ENCODE measurements around the gene PDCD2L. TPM values are rescaled to one million over a fixed set of nuclear protein-coding genes. Genes with fewer than 3 reads are reported as not detected.

The PDCD2L gene
- total RNA-seq, 1 donor from 2014 or later, result 29.0 TPM

DNA sequence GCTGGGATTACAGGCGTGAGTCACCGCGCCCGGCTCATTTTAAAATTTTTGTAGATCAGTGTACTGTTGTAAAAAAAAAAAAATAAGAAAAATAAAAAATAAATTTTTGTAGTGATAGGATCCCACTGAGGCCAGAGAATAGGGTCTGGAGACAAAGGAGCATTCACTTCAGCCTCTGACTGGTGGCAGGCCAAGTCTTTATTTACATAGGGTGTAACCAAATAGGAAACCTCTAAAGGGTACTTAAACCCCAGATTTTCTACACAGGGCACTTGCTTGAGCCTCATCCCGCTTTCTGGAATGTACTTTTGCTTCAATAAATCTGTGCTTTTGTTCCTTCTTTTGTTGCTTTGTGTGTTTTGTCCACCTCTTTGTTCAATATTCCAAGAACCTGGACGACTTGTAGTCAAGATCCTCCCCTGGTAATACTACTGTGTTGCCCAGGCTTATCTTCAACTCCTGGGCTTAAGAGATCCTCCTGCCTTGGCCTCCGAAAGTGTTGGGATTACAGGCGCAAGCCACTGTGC is 2.1 kb upstream of the PDCD2L start:
- no peak overlapping the region for H3K4me3 ChIP-seq (ENCODE audit: low read depth, low read length)
- TF ChIP-seq, protein P1, sequence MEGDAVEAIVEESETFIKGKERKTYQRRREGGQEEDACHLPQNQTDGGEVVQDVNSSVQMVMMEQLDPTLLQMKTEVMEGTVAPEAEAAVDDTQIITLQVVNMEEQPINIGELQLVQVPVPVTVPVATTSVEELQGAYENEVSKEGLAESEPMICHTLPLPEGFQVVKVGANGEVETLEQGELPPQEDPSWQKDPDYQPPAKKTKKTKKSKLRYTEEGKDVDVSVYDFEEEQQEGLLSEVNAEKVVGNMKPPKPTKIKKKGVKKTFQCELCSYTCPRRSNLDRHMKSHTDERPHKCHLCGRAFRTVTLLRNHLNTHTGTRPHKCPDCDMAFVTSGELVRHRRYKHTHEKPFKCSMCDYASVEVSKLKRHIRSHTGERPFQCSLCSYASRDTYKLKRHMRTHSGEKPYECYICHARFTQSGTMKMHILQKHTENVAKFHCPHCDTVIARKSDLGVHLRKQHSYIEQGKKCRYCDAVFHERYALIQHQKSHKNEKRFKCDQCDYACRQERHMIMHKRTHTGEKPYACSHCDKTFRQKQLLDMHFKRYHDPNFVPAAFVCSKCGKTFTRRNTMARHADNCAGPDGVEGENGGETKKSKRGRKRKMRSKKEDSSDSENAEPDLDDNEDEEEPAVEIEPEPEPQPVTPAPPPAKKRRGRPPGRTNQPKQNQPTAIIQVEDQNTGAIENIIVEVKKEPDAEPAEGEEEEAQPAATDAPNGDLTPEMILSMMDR (IDR thresholded peaks at IDR 0.05; ENCODE audit: insufficient read depth, low read length, poor library complexity, severe bottlenecking), result no peak
- no peak for DNase-seq (ENCODE audit: low read depth)
- H3K27me3 ChIP-seq (ENCODE audit: control insufficient read depth, insufficient read depth, low read length), result no peaks in the 10 kb centered on the region
- H3K36me3 ChIP-seq (ENCODE audit: control insufficient read depth, insufficient read depth, low read length), result peaks cover 3% of the 10 kb centered on the region

DNA sequence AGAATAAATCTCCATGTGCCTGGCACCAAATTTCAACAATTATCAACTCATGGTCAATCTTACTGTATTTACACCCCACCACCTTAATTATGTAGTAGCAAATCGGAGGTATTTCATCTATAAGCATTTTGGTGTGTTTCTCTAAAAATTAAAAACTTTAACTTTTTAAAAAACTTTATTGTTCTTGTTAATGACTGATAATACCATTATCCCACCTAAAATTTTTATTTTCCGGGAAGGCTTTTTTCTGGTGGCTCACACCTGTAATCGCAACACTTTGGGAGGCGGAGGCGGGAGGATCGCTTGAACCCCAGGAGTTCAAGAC is 453 bp upstream of the PDCD2L start:
- H3K27me3 ChIP-seq (ENCODE audit: control insufficient read depth, insufficient read depth, low read length), result no peaks in the 10 kb centered on the region
- TF ChIP-seq, protein P1 (IDR thresholded peaks at IDR 0.05; ENCODE audit: insufficient read depth, low read length, poor library complexity, severe bottlenecking), result no peak
- DNase-seq (ENCODE audit: low read depth), result no peak
- H3K36me3 ChIP-seq (ENCODE audit: control insufficient read depth, insufficient read depth, low read length), result peaks cover 2% of the 10 kb centered on the region
- H3K4me3 ChIP-seq (ENCODE audit: low read depth, low read length), result peak overlapping the region; percentile 90

DNA sequence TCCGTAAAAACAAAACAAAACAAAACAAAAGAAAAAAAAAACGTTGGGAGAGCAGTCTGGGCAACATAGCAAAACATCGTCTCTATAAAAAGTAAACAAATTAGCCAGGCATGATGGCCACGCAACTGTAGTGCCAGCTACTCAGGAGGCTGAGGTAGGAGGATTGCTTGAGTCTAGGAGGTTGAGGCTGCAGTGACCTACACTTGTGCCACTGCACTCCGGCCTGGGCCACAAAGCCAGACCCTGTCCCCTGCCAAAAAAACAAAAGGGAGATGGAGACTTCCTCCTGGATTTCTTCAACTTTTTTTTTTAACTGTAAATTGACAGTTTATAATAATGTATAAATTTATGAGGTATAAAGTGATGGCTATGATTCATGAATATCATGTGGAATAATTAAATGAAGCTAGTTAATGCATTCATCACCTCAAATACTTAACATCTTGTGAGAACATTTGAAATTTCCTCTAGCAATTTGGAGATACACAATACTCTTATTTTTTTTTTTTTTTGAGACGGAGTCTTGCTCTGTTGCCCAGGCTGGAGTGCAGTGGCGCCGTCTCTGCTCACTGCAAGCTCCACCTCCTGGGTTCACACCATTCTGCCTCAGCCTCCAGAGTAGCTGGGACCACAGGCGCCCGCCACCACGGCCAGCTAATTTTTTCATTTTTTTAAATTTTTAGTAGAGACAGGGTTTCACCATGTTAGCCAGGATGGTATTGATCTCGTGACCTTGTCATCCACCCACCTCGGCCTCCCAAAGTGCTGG is 1.9 kb downstream of the PDCD2L start:
- Histone ChIP-seq H3K4me3 (ENCODE audit: low read depth, low read length) (no peak overlapping the region), H3K27me3 (ENCODE audit: control insufficient read depth, insufficient read depth, low read length) (no peaks in the 10 kb centered on the region), H3K36me3 (ENCODE audit: control insufficient read depth, insufficient read depth, low read length) (no peaks in the 10 kb centered on the region)
- TF ChIP-seq, protein P1 (IDR thresholded peaks at IDR 0.05; ENCODE audit: insufficient read depth, low read length, poor library complexity, severe bottlenecking), result no peak
- no peak for DNase-seq (ENCODE audit: low read depth)

DNA sequence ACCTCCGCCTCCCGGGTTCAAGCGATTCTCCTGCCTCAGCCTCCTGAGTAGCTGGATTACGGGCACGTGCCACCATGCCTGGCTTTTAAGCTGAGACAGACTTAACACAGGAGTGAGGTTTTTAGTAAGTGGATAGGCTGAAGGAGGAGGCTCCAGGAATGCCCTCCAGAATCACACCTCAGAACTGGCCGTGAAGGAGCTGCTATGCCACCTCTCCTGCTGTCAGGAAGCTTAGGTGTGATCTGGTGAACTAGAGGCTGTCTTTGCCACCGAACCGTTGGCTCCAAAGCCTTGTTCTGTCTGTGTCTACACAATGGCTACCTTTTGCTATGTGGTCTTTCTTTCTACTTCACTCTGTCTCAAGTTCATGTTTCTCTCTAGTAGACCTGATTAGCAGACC is 4.2 kb downstream of the PDCD2L start:
- Histone ChIP-seq H3K4me3 (ENCODE audit: low read depth, low read length) (no peak overlapping the region), H3K36me3 (ENCODE audit: control insufficient read depth, insufficient read depth, low read length) (no peaks in the 10 kb centered on the region), H3K27me3 (ENCODE audit: control insufficient read depth, insufficient read depth, low read length) (no peaks in the 10 kb centered on the region)
- no peak for DNase-seq (ENCODE audit: low read depth)
- TF ChIP-seq, protein P1 (IDR thresholded peaks at IDR 0.05; ENCODE audit: insufficient read depth, low read length, poor library complexity, severe bottlenecking), result no peak

DNA sequence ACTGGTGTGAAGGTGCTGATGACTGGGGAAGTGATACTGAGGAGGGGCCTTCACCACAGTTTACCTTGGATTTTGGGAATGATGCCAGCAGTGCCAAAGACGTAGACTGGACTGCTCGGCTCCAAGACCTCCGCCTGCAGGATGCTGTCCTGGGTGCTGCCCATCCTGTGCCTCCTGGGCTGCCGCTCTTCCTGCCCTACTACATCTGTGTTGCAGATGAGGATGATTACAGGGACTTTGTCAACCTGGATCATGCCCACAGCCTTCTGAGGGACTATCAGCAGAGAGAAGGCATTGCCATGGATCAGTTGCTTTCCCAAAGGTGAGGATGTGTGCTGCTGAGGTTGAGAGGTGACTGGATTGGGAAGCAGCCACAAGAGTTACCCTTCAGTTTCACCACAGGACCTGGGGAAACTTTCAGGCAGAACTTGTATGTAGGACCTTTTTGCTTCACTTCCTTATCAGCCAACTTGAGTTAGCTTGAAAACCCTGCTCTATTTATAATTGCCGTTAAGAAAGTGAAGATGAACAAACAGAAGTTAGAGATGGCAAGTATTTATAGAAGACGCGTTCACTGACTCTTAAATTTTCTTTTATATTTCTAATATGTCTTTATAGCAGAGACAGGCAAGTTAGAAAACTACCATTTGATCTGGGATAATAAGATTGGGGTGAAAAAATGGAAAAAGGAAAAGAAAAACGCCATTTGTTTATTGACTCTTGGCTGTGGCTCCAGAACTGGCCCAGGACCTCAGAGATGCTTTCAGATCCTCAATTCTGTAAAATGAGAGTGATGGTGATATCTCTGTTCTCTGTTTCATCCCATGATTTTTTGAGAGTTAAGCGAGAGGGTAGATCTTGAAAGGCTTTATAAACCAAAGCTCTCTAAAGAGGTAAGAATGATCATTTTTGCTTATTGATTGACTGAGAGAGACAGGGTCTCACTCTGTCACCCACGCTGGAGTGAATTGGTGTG is 5.3 kb downstream of the PDCD2L start:
- H3K27me3 ChIP-seq (ENCODE audit: control insufficient read depth, insufficient read depth, low read length), result no peaks in the 10 kb centered on the region
- TF ChIP-seq, protein P1 (IDR thresholded peaks at IDR 0.05; ENCODE audit: insufficient read depth, low read length, poor library complexity, severe bottlenecking), result no peak
- DNase-seq (ENCODE audit: low read depth), result no peak
- H3K36me3 ChIP-seq (ENCODE audit: control insufficient read depth, insufficient read depth, low read length), result no peaks in the 10 kb centered on the region
- no peak overlapping the region for H3K4me3 ChIP-seq (ENCODE audit: low read depth, low read length)
